GM10266 (cell line): Measurements from ENCODE around the gene EXOC7.
A peak's percentile ranks its signal among the peaks of the same experiment; 100 is the strongest.

Experiments
- DNase-seq: peaks from one replicate; pipeline ENCODE4 v3.0.0; 2012; ENCODE audit errors: extremely low spot score
- TF ChIP-seq, protein P1 (sequence below): IDR thresholded peaks from 2 replicates; pipeline ENCODE4 v1.5.1; 2012; ENCODE audit warnings: mild to moderate bottlenecking, low read depth; ENCODE audit not compliant: control insufficient read depth, insufficient read depth; ENCODE audit errors: missing control alignments

Gene EXOC7

DNA sequence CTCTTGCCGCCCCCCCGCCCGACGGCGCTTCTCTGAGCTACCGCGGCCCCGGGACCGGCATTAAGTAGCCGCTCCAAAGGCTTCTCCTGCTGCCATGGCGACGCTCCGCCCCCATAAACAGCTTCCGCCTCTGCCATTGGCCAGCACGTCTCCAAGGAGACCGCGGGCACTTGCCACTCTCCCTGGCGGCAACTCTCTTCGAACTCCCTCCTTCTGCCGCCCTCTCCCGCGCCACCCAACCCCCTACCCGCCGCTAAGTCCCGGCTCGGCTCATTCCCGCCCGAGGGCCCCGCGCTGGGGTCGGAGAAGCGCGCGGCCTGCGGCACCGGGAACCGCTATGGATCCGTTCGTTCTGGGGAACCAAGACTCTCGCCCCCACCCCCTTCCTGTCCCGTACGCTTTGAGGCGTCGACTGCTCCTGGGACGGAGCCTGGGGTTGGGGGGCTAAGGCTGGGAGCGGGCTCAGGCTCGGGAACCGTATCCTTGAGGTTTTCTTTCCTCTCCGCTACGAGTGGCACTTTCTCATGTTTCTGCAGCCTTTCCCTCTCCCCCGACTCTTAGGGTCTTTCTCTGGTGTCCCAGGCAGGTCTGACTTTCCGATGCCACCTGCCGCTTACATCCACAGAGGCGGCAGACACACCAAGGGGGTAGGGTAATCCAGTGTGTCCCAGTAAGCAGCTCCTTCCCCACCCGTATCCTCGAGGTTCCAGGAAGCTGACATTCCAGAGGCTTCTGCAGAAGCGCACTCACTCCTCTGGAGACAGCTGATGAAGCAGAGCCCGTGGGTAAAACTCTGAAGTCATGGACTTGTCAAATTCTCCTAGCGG lies 37.8 kb upstream of the EXOC7 start, which contains the start of gene FOXJ1:
Gene FOXJ1, minus strand, starts transcription at position 34 of the 827 bp plus-strand sequence. CDS start 850 bp downstream, outside the sequence.
- peak; percentile 96 for DNase-seq
- TF ChIP-seq, protein P1, sequence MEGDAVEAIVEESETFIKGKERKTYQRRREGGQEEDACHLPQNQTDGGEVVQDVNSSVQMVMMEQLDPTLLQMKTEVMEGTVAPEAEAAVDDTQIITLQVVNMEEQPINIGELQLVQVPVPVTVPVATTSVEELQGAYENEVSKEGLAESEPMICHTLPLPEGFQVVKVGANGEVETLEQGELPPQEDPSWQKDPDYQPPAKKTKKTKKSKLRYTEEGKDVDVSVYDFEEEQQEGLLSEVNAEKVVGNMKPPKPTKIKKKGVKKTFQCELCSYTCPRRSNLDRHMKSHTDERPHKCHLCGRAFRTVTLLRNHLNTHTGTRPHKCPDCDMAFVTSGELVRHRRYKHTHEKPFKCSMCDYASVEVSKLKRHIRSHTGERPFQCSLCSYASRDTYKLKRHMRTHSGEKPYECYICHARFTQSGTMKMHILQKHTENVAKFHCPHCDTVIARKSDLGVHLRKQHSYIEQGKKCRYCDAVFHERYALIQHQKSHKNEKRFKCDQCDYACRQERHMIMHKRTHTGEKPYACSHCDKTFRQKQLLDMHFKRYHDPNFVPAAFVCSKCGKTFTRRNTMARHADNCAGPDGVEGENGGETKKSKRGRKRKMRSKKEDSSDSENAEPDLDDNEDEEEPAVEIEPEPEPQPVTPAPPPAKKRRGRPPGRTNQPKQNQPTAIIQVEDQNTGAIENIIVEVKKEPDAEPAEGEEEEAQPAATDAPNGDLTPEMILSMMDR: no peak

DNA sequence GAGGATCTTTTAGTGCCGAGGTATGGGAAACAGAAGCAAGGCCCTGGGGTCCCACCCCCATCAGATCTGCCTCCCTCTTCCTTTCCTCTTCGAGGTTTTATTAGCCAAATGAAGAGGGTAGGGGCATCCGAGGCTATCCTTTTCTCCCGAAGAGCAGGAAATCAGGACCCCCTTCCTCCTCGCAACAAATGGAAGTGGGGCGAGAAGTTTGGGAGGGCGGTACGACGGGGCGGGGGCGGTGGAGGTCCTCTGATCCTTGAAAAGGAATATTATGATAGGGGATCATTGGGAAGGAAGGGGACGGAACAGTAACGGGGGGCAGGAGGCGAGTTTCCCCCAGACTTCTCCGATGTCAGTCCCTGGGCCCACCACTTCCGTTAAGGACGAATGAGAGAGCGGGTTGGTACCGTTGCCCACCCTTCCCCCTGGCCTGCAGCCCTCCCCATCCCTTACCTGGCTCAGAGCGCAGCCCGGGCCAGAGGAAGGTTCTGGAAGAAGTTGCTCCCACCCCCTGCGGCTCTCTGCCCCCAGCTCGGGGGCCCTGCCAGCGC lies 37.1 kb upstream of the EXOC7 start:
- DNase-seq: peak; percentile 44
- TF ChIP-seq, protein P1: no peak

DNA sequence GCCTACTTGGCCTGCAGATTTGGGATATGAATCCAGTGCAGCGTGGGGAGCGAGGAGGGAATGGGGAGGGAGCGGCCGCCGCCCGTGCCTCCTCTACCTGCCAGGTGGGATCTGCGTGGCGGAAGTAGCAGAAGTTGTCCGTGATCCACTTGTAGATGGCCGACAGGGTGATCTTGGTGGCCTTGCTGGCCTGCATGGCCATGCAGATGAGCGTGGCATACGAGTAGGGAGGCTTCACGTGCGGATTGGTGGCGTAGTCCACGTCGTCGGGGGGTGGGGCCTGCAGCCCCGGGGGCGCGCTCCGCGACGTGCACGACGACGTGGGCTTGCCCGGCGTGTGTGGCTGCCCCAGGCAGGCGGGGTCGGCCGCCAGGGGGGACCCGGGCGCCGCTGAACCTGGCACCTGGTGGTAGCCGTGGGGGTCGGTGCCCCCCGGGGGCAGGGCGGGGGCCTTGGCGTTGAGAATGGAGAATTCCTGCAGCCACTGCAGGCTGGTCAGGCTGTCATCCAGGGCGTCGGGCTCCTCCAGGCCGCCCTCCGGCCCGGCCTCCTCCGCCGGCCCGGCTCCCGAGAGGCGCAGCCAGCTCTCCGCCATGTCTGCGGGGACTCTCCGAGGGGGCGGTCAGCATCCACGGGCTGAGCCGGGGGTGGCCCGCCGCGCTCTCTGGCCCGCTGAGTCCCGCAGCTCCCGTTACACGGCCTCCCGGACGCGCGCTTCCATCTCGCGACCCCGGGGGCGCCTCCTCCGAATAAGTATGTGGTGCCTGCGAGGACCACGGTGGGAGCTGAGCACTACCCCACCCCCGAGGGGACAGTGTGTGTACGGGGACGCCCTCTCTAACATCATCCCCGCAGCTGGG lies 36.4 kb upstream of the EXOC7 start:
- peak; percentile 72 for DNase-seq
- TF ChIP-seq, protein P1: peak; percentile 34

DNA sequence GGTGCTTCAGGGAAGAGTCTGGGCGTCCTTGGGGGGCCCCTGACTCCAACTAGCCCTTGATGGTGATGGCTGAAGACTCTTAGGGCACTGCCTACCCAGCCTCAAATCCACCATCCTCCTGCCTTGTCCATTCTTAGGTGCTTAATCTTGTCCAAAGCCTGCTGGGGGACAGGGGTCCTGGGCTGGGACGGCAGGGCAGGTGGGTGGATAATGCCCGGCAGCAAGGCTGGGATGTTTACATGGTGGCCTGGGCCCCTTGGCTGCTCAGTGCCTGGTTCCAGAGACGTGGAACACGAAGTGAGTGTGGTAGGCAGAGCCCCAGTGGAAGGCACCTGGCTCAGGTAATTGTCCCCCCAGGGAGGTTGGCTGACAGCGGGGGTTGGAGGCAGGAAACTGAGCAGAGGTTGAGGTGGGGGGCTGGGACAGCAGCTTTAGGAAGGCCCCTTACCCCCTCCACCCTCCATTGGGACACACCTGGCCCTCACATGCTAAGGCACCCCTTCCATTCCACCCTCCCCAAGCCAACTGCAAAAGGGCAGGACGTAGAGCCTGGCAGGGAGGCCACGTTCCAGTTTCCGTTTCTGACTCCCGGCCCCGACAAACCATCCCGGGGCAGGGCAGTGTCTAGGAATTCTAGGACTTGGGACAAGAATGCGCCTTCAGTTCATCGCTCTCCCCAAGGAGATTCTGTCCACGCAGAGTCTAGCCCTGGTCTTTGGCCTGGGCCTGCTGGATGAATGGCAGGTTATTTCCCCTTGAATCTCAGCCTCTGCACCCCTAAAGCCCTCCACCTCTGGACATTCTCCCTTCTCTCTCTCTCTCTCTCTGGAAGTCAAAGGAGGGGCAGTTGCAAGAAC lies 35.5 kb upstream of the EXOC7 start:
- TF ChIP-seq, protein P1: no peak
- DNase-seq: no peak

DNA sequence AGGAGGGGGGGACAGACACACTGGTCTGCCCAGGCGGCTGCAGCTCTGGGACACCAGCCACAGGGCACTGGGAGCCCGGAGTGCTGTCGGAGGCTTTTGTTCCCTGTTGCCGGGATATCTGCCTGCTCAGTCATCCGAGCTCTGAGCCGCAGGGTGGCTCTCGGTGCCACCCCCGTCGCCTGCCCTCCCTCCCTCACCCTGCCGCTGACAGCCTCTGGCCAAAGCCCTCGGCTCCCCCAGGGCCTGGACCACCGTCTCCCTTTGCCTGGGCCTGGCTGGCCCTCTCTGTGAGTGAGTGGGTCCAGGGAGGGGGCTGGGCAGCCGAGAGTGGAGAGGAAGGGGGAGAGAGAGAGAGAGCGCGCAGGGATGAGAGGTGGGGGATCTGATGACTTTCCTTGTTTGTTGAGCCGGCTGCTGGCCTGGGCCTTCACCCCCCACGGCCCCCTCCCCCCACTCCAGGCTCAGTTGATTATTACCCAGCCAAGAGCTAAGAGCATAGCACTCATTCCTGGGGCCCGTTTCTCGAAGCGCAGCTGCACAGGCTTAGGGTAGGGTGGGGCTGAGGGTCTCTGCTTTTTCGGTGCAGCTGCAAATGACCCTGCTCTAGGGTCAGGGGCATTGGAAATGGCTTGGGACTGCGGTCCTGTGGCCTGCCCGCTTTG lies 34.8 kb upstream of the EXOC7 start:
- TF ChIP-seq, protein P1: no peak
- DNase-seq: no peak

DNA sequence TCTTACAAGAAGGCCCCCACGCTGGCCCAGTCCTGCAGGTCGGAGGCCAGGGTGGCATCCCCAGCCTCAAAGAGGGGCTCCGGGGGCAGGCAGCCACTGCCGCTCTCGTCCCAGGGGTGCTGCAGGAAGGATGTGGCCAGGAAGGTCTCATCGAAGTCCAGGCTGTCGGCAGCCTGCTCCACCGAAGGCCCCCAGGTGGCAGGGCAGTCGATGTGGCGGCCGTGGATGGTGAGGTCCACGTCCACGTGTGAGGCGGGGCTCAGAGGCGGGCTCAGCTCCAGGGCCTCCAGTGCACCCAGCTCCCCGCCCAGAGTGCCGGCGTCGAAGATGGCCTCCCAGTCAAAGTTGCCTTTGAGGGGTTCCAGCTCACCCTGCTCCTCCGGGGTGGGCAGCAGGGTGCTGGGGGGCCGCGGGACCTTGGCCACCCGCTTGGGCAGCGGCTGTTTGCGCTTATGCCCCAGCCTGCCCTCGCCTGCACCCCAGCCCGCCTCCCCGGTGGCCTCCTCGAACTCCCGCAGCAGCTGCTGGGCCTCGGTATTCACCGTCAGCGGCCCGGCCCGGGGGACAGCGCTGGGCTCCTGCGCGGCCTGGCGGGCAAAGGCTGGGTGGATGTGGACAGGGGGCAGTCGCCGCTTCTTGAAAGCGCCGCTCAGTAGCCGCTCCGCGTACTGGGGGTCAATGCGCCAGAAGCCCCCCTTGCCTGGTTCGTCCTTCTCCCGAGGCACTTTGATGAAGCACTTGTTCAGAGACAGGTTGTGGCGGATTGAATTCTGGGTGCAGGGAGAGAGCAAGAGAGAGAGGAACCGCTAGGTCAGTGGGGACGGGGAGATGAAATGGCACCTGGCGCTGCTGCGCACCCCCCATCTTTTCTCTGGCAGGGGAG lies 34.0 kb upstream of the EXOC7 start:
- DNase-seq: no peak
- TF ChIP-seq, protein P1: no peak
